Stimulated activated CD4-positive, alpha-beta T cell treated with anti-CD3 and anti-CD28 coated beads, Interleukin-12 subunit alpha, Interleukin-12 subunit beta, amount 100 ng/mL, for 48 hours (primary cell): Measurements from ENCODE around the gene MECP2.
A peak's percentile ranks its signal among the peaks of the same experiment; 100 is the strongest.
"Not testable (repeated sequence)": the region's sequence is repeated elsewhere in the genome, so short reads cannot be mapped to it uniquely, and the experiment has no call there.

ENCODE experiments used
- DNase-seq, 3 donors: peaks; one replicate each; pipeline ENCODE4 v3.0.0-alpha.2; 2020; ENCODE audit warnings: low read depth in 2 of 3, low spot score in 1 of 3

The MECP2 gene

DNA sequence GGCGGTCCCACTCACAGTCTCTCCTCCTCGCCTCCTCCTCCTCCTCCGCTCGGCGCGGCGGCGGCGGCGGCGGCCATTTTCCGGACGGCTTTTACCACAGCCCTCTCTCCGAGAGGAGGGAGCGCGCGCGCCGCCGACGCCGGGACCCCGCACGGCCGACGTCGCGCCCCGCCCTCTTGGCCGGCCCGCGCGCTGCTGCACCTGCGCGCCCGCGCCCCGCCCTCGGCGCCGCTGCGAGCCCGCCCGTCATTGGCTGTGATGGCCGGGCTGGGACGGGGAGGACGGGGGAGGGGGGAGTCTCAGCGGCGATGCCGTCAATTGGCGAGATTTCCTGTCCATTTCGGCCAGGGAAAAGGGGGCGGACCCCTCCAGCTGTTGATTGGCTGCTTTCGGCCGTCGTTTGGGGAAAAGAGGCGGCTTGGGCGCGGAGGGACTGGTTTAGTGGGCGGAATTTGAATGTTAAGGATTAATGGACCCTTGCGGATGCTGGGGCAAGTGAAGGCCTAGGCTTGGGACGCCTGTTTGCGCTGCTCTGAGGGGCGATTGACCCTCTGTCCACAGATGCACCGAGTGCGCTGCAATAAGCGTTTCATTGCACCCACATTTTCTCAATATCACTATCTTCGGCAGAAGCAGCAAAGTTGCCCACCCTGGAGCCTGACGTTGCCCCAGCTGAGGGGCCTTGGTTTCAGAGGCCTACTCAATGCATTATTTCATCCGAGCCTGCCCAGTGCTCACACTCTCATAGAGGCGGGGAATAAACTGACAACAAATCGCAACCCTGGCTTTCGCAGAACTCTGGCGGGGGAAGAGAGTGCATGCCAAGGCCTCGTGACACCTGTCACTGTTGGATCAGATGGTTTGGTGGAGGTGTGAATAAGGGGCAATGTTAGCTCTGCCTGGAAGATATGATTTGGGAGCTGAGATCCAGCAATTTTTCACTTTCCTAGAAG lies at the start of gene MECP2:
Gene MECP2 (minus strand): TSS at position 129 of the 953 bp plus-strand sequence.
- DNase-seq, result peak; percentile 78 to 85 (median 82)

DNA sequence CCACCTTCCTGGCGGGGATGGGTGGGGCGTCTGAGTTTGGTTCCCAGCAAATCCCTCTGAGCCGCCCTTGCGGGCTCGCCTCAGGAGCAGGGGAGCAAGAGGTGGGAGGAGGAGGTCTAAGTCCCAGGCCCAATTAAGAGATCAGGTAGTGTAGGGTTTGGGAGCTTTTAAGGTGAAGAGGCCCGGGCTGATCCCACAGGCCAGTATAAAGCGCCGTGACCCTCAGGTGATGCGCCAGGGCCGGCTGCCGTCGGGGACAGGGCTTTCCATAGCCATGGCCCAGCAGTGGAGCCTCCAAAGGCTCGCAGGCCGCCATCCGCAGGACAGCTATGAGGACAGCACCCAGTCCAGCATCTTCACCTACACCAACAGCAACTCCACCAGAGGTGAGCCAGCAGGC lies 46.5 kb upstream of the MECP2 start, which contains the start of gene OPN1LW:
Gene OPN1LW (plus strand): TSS at position 234 of the 400 bp plus-strand sequence. CDS start 41 bp downstream, at position 275.
- DNase-seq, result not testable (repeated sequence)

DNA sequence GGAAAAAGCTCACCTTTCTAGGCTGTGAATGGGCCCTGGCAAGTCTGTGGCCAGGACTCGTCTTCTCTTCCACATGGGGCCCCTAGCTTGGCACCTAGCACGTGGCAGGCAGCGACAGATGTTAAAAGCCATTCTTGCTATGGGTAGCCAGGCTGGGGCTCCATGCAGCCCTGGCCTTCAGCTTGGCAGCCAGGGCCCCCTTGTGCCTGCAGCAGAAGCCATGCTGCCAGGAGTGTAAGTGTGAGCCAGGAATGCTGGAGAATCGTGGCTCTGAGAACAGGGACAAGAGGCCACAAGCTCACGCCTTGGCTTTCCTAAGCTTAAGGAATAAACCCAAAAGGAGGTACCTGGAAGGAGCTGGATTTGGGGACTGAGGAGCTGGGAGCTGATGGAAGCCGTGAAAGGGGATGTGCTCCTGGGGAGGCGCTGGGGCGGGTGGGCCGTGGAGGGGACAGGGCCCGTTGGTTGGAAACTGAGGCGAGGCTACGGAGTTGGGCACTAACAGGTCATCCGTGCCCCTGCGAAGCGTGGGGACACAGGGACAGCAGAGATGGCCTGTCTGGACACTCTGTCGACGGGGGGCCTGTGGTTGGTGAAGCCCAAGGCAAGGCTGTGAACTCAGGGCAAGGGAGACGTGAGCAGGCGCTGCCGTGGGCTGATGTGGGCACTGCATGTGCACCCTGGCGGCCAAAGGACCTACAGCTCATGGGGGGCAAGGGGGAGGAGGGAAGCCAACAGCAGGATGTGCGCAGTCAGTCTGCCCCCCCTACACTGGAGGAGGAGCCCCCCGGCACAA lies 45.6 kb upstream of the MECP2 start:
- DNase-seq, result no peak

DNA sequence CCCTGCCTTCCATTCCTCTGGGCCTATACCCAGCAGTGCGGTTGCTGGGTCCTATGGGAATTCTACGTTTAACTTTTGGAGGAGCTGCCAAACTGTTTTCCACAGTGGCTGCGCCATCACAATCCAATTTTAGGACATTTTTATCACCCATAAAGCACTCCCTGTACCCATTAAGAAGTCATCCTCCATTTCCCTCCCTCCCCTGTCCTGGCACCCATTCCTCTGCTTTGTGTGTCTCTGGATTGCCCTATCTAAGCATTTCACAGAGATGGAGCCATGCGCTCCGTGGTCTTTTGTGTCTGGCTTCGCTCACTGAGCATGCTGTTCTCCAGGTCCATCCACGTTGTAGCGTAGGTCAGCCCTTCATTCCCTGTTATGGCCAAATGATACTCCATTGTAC lies 44.9 kb upstream of the MECP2 start:
- no peak for DNase-seq

DNA sequence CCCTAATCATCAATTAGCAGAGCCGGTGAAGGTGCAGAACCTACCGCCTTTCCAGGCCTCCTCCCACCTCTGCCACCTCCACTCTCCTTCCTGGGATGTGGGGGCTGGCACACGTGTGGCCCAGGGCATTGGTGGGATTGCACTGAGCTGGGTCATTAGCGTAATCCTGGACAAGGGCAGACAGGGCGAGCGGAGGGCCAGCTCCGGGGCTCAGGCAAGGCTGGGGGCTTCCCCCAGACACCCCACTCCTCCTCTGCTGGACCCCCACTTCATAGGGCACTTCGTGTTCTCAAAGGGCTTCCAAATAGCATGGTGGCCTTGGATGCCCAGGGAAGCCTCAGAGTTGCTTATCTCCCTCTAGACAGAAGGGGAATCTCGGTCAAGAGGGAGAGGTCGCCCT lies 43.2 kb upstream of the MECP2 start:
- no peak for DNase-seq

DNA sequence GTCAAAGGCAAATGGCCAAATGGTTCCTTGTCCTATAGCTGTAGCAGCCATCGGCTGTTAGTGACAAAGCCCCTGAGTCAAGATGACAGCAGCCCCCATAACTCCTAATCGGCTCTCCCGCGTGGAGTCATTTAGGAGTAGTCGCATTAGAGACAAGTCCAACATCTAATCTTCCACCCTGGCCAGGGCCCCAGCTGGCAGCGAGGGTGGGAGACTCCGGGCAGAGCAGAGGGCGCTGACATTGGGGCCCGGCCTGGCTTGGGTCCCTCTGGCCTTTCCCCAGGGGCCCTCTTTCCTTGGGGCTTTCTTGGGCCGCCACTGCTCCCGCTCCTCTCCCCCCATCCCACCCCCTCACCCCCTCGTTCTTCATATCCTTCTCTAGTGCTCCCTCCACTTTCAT lies 42.7 kb upstream of the MECP2 start:
- DNase-seq, result no peak

DNA sequence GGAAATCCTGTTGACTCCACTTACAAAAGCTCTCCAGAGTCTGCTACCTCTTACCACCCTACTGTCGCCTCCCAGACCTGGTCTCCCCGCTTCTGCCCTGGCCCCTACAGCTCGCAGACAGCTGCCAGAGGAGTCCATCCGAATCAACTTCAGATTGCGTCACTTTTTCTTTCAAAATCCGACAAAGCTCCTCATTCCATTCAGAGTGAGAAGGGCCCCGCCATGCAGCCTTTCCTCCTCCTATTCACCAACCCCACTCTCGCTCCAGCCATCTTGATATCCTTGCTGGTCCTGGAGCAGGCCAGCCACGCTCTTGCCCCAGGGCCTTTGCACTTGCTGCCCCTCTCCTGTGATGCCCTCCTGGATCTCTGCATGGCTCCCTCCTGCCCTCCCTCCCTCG lies 41.3 kb upstream of the MECP2 start:
- DNase-seq, result no peak

DNA sequence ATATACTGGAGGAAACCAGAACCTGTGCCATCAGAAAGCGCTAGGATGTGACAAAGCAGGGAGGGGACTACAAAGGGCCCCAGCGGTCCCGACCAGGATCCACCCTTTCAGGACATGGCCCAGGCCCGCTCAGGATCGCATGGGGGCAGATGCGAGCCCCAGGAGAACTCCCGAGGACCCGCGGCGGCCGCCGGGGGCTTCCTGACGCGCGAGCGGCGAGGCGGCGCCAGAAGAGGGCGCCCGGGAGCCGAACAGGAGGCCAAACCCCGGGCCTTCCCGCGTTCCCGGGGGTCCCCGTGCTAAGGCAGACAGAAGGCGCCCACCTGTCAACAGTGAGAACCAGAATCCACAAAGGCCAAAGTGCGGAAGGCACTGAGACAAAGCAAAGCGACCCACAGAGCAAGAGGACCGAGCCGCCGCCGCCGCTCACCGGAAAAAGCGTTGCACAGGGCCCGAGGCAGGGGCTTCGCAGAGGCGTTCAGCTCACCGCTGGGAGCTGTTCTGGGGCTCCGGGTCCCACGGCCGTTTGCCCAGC lies 39.2 kb upstream of the MECP2 start:
- peak; percentile 35 to 49 (median 36) for DNase-seq

DNA sequence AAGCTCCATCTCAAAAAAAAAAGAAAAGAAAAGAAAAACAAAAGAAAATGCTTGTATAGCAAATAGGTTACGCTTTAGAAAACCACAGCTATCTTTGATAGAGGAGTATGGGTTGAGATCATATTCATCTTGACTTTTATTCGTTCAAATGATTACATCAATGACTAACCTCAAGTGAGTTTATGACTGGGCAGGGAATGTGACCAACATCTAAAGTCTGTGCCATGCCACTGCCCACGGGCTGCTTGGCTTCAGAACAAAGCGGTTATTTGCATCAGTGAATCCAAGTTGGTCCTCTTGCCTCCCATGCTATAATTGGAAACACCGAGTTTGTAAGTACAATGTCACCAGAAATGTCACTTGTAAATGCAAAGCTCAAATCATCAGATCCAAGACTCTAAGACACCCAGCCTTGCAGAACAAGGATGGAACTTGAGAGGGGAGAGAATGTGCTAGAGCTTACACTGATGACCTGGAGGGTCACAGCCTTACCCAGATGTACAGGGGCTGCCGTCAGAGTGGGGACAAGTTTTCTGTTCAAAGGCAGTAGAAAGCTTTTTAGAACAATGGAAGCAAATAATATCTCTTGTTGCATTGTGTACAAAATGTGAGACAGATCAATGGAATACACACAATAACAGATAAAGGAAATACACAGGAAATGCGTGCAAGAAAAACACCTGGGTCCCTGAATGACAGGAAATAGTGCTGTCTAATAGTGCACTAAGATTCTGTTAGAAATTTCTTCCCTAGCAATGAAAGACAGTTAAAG lies 38.1 kb upstream of the MECP2 start:
- no peak for DNase-seq

DNA sequence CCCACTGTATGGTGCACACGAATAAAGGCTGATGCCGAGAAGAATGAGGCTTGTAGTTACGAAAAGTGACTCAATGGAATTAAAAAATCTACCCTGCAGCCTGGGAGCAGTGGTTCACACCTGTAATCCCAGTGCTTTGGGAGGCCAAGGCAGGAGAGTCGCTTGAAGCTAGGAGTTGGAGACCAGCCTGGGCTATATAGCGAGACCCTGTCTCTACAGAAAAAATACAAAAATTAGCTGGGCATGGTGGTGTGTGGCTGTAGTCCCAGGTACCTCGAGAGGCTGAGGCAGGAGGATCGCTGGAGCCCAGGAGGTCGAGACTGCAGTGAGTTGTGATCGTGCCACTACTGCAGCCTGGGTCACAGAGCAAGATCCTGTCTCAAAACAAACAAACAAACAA lies 34.8 kb upstream of the MECP2 start:
- DNase-seq, result no peak

DNA sequence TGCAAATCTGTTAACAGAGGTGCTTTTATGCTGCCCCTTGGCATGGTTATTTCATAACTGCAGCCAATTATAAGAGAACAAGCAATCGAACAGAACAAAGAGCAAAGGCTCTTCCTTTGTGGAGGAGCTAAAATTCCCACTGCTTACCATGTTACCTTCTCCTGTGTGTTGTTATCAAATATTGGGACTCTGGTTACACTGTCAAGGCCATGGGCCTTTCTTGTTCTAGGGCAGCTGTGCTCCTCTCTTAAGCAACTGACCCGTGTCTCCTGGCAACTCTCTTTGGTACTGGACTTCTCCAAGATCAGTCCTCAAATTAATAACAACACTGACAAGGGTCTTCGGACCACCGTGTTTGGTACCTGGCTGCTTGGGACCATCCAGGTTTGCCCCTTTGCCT lies 34.4 kb upstream of the MECP2 start:
- no peak for DNase-seq

DNA sequence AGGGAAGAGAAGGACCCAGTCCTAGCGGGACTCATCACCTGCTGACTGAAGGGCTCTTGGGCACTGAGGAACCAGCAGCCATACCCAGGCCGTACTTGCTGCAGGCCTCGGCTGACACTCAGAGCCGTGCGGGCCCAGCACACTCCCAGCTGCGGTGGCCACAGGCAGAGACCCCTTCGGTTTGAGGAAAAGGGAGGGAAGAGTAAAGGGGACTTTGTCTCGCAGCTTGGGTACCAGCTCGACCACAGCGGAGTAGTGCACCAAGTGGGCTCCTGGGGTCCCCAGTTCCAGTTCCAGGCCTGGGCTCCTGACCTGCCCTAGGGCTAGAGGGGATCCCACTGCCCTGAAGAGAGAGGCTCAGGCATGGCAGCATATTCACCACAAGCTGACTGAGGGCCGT lies 28.6 kb upstream of the MECP2 start:
- no peak for DNase-seq

DNA sequence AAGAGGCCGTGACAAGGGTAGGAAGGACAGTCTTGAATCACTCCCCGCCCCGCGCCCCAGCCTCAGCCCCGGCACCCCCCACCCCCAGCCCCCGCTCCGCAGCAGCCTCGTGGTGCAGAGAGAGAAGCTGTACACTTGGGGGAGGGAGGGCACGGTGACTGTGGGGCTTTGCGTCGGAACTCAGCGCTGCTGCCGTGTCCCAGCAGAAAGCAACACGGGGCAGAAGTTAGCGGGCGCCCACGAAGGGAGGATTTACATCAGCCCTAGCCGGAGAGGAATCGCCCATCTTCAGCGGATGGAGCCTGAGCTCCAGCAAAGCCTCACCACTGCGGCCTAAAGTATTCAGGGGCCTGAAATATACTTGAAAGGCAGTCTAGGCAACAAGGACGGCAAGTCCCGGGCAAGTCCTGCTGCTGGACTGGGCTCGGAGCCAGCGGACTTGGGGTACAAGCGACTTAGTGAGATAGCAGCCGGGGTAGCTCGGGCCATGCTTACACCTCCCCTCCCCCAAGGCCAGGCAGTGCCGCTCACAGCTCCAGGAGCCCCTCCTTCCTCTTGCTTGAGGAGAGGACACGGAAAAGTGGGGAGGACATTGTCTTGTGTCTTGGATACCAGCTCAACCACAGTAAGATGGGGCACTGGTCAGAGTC lies 28.0 kb upstream of the MECP2 start:
- DNase-seq, result no peak

DNA sequence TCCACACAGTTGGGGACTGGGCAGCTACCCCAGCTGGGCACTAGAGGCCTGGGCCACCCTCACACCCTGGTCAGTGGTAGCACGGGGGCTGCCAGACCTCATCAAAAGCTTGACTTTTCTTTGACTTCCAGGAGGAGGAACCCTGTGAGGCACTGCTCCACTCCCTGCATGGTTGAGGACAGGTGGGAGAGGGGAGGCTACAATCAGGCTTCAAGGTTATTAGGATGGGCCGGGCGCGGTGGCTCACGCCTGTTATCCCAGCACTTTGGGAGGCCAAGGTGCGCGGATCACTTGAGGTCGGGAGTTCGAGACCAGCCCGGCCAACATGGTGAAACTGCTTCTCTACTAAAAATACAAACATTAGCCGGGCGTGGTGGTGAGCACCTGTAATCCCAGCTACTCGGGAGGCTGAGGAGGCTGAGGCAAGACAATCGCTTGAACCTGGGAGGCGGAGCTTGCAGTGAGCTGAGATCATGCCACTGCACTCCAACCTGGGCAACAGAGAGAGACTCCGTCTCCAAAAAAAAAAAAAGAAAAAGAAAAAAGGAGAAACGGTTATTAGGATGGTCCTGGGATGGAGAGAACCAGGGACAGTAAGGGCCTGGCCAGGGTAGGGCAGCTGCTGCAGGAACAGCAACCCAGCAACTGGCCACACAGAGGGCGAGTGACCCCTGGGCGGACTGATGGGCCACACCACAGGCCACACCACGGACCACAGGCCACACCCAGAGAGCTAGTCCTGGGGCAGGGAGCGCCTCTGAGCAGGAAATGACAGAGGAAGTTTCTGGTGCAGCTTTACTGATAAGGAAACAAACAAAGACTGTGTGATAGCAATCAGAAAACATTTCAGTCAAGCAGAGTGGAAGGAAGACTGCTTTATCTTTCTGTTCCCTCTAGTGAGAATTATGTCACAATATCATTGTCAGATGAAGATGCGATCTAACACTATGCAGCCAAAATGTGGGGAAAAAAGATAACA lies 26.0 kb upstream of the MECP2 start:
- no peak for DNase-seq

DNA sequence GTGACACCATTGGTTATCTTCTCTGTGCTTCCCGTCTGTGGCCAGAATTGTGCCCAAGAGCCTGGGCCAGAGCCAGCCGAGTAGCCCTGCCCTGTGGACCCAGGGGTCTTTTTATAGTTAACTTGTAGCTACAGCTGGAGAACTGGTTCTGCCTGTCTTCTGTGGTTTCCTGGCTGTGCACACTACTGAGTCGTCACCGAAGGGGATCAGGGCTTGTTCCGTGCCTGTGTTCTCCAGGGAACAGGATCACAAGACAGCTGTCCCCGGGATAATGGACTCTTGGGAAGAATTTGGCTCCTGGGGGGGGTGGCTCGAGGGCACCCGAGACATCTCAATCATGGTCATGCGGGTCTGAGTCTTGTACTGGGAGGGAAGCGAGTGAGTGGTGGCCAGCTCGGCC lies 24.4 kb upstream of the MECP2 start:
- no peak for DNase-seq

DNA sequence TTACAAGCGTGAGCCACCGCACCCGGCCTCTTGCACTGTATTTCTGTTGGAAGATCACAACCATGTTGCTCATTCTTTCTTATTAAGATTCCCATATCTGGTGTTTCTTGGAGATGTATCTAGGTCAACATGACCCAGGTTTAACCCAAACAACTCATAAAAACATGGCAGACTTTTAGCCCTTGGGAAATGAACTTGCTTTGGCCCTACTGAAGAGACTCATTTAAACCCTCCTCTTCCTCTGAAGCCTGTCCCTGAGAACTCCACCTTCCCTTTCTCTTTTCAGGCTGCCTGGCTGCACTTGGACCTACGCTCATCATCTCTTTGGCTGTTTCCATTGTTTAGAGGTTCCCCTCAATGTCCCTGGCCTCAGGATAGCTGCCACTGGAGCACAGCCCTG lies 23.7 kb upstream of the MECP2 start:
- DNase-seq, result no peak

DNA sequence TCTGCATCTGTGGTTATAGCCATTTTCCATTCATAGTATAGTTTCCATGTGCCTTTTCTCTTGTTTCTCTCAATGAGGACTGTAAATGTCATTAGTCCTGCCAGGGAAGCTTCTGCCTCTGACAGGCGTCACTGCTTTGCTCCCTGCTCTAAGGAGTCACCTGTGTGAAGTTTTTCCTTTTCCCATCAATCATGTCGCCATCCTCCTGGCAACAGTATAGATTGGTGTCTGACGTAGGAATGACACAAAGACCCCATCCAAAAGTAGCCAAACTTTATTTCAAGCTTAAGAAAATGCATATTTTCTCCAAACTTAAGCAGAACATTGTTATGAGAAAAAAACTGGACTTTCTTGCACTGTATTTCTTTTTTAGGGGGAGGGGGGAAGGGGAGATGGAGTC lies 23.1 kb upstream of the MECP2 start:
- no peak for DNase-seq

DNA sequence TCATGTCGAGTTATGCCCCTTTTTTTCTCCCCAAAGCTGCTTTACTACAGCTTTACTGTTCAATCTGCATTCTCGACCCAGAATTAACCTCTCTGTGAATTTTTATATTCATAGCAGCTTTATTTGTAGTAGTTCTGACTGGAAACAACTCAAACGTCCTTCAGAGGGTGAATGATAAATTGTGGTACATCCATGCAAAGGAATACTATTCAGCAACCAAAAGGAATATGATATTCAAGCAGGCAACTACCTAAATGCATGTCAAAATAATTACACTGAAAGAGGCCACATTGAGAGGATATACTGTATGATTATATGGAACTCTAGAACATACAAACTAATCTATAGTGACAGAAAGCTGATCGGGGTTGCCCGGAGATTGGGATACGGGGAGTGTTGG lies 20.0 kb upstream of the MECP2 start:
- no peak for DNase-seq

DNA sequence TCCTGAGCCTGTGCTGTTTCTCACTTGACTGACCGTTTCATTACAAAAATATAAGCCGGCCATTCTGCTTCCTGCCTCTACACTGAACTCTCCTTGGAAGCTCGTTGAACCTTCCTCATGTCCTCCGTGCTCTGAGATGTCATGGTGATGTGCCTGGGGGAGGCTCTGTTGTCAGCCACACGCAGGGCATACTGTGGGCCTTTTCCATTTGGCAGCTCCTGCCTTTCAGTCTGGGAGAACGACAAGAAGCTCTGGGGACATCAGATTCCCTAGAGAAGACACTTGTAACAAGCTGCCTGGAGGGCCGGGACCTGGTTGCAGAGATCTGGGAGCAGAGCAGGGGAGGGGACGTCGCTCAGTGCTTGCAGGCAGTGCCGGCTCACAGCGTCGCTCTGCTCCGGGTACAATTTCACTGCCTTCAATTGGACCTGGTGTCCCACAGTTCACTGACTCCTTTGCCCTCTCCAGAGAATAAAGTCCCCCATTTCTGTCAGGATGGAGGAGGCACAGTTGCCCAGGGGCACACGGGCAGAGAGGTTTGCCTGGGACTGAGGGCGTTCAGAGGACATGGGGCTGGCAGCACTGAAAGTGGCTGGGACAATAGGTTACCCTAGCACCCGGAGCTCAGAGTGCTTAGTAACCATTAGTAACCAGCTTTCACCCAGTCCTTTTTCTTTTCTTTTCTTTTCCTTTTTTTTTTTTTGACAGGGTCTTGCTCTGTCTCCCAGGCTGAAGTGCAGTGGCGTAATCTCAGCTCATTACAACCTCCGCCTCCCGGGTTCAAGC lies 19.1 kb upstream of the MECP2 start:
- no peak for DNase-seq
